HepG2 (cell line): ENCODE results near the gene CHST3. TPM values are rescaled to one million over a fixed set of nuclear protein-coding genes. Genes with fewer than 3 reads are reported as not detected.

Experiments used
- CSRNP1 ChIP-seq: sonication (generic); formaldehyde crosslinking; IDR thresholded peaks from 2 replicates; pipeline ENCODE4 v1.8.1; 2023; ENCODE audit warnings: mild to moderate bottlenecking, missing genetic modification reagents
- EP300 ChIP-seq, 3 experiments: sonication (generic) in 1 of 3; formaldehyde crosslinking in 1 of 3; IDR thresholded peaks; 2 replicates each; pipeline versions ENCODE4 v1.5.1 to v1.6.1; 2011 to 2020; ENCODE audit warnings: low read depth in 2 of 3, low read length in 2 of 3, borderline replicate concordance in 1 of 3, improper control_type of control experiment in 1 of 3, mild to moderate bottlenecking in 1 of 3, missing genetic modification reagents in 1 of 3, moderate library complexity in 1 of 3
- ETV5 ChIP-seq: IDR thresholded peaks from 2 replicates; pipeline ENCODE4 v1.6.1; 2018; ENCODE audit warnings: missing biosample characterization, missing genetic modification reagents, inconsistent platforms, borderline replicate concordance
- HNF4A ChIP-seq: sonication (generic); formaldehyde crosslinking; IDR thresholded peaks from 2 replicates; pipeline ENCODE4 v1.4.0; 2020; ENCODE audit warnings: missing genetic modification reagents
- HNRNPL ChIP-seq: fragments of 200-400 bp; formaldehyde crosslinking; IDR thresholded peaks from 2 replicates; pipeline ENCODE4 v1.6.1; 2017; ENCODE audit warnings: mild to moderate bottlenecking, low read depth, low read length
- MAX ChIP-seq: IDR thresholded peaks from 2 replicates; pipeline ENCODE4 v1.6.1; 2012; ENCODE audit warnings: inconsistent platforms
- ZFP91 ChIP-seq: sonication (generic); formaldehyde crosslinking; IDR thresholded peaks from 2 replicates; pipeline ENCODE4 v1.9.0; 2022; ENCODE audit warnings: missing genetic modification reagents, mild to moderate bottlenecking, borderline replicate concordance
- ZFX ChIP-seq: sonication (generic); formaldehyde crosslinking; IDR thresholded peaks from 2 replicates; pipeline ENCODE4 v1.4.0; 2020; ENCODE audit warnings: mild to moderate bottlenecking, low read depth, missing genetic modification reagents, moderate library complexity
- ZMYM4 ChIP-seq: sonication (generic); formaldehyde crosslinking; IDR thresholded peaks from 2 replicates; pipeline ENCODE4 v1.8.1; 2023; ENCODE audit warnings: mild to moderate bottlenecking, missing genetic modification reagents
- ZNF263 ChIP-seq: sonication (generic); formaldehyde crosslinking; IDR thresholded peaks from 2 replicates; pipeline ENCODE4 v1.4.0; 2020; ENCODE audit warnings: missing genetic modification reagents
- ZNF652 ChIP-seq: IDR thresholded peaks from 2 replicates; pipeline ENCODE4 v1.6.1; 2016; ENCODE audit warnings: low read depth, borderline replicate concordance
- polyA plus RNA-seq, 8 experiments: library from polyadenylated mRNA; depleted of rRNA in 3 of 8; stranded (reverse) in 7 of 8; unstranded in 1 of 8; fragments of >200 nt; fragmentation: Illumina TruSeq in 4 of 8; extraction: Trizol in 4 of 8; gene quantifications; 2 replicates each; pipeline versions ENCODE4 v1.2.1 to v1.2.3, GENCODE V29; 2011 to 2016; ENCODE audit warnings: low read depth in 4 of 8, missing spikeins in 1 of 8, mixed read lengths in 1 of 8; ENCODE audit not compliant: insufficient read depth in 1 of 8
- total RNA-seq, 5 experiments: library from RNA; depleted of rRNA; stranded (reverse); fragments of >200 nt; fragmentation: Illumina TruSeq; extraction: Trizol; gene quantifications; 2 replicates each; pipeline ENCODE4 v1.2.3, GENCODE V29; 2016; ENCODE audit warnings: low read depth in 1 of 5
- TF ChIP-seq, protein P1 (sequence below): sonication (generic); formaldehyde crosslinking; IDR thresholded peaks from 2 replicates; pipeline ENCODE4 v1.5.1; 2020; ENCODE audit warnings: mild to moderate bottlenecking, missing genetic modification reagents, moderate library complexity
- TF ChIP-seq, protein P2 (sequence below): sonication (generic); formaldehyde crosslinking; conservative IDR thresholded peaks from 2 replicates; pipeline ENCODE4 v1.4.0; 2020; ENCODE audit warnings: mild to moderate bottlenecking, missing genetic modification reagents, moderate library complexity

CHST3 gene
- total and polyA plus RNA-seq, 2 of the 13 experiments (the other 11 are each of a cell fraction or from before 2014, with no cell fraction given), result 7.2 to 18.7 TPM

DNA sequence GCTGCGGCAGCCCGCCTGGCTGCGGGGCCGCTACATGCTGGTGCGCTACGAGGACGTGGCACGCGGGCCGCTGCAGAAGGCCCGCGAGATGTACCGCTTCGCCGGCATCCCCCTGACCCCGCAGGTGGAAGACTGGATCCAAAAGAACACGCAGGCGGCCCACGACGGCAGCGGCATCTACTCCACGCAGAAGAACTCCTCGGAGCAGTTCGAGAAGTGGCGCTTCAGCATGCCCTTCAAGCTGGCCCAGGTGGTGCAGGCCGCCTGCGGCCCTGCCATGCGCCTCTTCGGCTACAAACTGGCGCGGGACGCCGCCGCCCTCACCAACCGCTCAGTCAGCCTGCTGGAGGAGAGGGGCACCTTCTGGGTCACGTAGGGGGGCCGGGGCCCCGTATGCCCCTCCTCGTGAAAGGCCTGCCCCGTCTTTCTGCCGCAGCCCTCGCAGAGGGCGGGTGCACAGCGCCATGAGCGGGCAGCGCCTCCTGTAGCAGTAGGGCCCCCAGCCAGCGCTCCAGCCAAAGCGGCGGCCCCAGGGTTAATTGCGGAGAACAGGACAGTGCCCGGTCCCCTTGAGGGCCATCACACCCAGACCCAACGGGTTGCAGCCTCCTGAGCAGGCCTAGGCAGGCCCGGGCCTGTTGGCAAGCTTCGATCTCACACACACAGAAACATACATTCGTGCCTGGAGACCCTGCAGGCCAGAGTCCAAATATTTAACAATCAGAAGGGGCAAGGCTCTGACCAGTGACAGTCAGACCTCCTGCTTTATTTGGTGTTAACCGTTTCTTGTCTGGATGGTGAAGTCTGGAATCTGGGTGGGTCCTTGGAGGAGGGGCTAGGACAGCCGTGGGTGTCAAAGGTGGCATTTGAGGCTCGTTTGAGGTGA, 44.1 kb downstream of the CHST3 start (continued):
- TF ChIP-seq HNRNPL (peak; percentile 66; the same call in 1 of the 2 replicates), ETV5 (CRISPR knock-in tag) (no peak), ZNF263 (CRISPR knock-in tag) (no peak), ZNF652 (CRISPR knock-in tag) (peak; percentile 90), CSRNP1 (CRISPR knock-in tag) (0 out of 2 replicates have a peak, but pooled peaks have one; percentile 18), EP300 (IDR thresholded peaks at IDR 0.05; ENCODE audit: low read depth in 2 of 2, low read length in 2 of 2) (peak in 1 of 2 experiments; percentile 25; a peak in 1 of 4 replicates), EP300 (CRISPR knock-in tag; IDR thresholded peaks at IDR 0.05; ENCODE audit: borderline replicate concordance) (no peak), ZFP91 (0 out of 2 replicates have a peak, but pooled peaks have one; percentile 19), ZFX (CRISPR knock-in tag) (peak; percentile 58), MAX (0 out of 2 replicates have a peak, but pooled peaks have one; percentile 49), ZMYM4 (CRISPR knock-in tag) (0 out of 2 replicates have a peak, but pooled peaks have one; percentile 26), HNF4A (CRISPR knock-in tag) (peak; percentile 60)
- TF ChIP-seq, protein P1, sequence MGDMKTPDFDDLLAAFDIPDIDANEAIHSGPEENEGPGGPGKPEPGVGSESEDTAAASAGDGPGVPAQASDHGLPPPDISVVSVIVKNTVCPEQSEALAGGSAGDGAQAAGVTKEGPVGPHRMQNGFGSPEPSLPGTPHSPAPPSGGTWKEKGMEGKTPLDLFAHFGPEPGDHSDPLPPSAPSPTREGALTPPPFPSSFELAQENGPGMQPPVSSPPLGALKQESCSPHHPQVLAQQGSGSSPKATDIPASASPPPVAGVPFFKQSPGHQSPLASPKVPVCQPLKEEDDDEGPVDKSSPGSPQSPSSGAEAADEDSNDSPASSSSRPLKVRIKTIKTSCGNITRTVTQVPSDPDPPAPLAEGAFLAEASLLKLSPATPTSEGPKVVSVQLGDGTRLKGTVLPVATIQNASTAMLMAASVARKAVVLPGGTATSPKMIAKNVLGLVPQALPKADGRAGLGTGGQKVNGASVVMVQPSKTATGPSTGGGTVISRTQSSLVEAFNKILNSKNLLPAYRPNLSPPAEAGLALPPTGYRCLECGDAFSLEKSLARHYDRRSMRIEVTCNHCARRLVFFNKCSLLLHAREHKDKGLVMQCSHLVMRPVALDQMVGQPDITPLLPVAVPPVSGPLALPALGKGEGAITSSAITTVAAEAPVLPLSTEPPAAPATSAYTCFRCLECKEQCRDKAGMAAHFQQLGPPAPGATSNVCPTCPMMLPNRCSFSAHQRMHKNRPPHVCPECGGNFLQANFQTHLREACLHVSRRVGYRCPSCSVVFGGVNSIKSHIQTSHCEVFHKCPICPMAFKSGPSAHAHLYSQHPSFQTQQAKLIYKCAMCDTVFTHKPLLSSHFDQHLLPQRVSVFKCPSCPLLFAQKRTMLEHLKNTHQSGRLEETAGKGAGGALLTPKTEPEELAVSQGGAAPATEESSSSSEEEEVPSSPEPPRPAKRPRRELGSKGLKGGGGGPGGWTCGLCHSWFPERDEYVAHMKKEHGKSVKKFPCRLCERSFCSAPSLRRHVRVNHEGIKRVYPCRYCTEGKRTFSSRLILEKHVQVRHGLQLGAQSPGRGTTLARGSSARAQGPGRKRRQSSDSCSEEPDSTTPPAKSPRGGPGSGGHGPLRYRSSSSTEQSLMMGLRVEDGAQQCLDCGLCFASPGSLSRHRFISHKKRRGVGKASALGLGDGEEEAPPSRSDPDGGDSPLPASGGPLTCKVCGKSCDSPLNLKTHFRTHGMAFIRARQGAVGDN (CRISPR knock-in tag), result peak; percentile 77
- TF ChIP-seq, protein P2, sequence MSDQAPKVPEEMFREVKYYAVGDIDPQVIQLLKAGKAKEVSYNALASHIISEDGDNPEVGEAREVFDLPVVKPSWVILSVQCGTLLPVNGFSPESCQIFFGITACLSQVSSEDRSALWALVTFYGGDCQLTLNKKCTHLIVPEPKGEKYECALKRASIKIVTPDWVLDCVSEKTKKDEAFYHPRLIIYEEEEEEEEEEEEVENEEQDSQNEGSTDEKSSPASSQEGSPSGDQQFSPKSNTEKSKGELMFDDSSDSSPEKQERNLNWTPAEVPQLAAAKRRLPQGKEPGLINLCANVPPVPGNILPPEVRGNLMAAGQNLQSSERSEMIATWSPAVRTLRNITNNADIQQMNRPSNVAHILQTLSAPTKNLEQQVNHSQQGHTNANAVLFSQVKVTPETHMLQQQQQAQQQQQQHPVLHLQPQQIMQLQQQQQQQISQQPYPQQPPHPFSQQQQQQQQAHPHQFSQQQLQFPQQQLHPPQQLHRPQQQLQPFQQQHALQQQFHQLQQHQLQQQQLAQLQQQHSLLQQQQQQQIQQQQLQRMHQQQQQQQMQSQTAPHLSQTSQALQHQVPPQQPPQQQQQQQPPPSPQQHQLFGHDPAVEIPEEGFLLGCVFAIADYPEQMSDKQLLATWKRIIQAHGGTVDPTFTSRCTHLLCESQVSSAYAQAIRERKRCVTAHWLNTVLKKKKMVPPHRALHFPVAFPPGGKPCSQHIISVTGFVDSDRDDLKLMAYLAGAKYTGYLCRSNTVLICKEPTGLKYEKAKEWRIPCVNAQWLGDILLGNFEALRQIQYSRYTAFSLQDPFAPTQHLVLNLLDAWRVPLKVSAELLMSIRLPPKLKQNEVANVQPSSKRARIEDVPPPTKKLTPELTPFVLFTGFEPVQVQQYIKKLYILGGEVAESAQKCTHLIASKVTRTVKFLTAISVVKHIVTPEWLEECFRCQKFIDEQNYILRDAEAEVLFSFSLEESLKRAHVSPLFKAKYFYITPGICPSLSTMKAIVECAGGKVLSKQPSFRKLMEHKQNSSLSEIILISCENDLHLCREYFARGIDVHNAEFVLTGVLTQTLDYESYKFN, result 0 out of 2 replicates have a peak, but pooled peaks have one; percentile 12
